GM12872 (cell line): ENCODE data around the gene TAC4.

Source experiments
- TF ChIP-seq, protein P1 (sequence below): IDR thresholded peaks from 3 replicates; pipeline ENCODE4 v1.5.1; 2011; ENCODE audit warnings: low read depth, mild to moderate bottlenecking, low read length, moderate library complexity; ENCODE audit not compliant: insufficient read depth

Gene TAC4

DNA sequence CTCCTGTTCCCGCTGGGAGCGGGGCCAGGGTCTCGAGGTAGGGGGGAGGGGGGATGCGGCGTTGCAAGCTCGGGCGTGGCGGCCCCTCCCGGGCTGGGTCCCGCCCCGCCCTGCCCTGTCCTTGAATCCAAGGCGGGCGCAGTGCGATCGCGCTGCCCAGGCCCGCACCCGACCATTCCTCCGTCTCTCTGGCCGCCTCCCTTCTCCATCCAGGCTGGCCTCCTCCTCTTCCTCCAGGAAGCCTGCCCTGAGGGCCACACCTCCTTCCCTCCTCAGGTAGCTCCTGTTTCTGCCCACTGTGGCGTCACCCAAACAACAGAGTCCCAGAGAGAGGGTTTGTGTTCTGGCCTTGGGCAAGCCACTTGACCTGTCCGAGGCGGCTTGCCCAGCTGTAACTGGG is 43.0 kb upstream of the TAC4 start:
- TF ChIP-seq, protein P1, sequence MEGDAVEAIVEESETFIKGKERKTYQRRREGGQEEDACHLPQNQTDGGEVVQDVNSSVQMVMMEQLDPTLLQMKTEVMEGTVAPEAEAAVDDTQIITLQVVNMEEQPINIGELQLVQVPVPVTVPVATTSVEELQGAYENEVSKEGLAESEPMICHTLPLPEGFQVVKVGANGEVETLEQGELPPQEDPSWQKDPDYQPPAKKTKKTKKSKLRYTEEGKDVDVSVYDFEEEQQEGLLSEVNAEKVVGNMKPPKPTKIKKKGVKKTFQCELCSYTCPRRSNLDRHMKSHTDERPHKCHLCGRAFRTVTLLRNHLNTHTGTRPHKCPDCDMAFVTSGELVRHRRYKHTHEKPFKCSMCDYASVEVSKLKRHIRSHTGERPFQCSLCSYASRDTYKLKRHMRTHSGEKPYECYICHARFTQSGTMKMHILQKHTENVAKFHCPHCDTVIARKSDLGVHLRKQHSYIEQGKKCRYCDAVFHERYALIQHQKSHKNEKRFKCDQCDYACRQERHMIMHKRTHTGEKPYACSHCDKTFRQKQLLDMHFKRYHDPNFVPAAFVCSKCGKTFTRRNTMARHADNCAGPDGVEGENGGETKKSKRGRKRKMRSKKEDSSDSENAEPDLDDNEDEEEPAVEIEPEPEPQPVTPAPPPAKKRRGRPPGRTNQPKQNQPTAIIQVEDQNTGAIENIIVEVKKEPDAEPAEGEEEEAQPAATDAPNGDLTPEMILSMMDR = no peak

DNA sequence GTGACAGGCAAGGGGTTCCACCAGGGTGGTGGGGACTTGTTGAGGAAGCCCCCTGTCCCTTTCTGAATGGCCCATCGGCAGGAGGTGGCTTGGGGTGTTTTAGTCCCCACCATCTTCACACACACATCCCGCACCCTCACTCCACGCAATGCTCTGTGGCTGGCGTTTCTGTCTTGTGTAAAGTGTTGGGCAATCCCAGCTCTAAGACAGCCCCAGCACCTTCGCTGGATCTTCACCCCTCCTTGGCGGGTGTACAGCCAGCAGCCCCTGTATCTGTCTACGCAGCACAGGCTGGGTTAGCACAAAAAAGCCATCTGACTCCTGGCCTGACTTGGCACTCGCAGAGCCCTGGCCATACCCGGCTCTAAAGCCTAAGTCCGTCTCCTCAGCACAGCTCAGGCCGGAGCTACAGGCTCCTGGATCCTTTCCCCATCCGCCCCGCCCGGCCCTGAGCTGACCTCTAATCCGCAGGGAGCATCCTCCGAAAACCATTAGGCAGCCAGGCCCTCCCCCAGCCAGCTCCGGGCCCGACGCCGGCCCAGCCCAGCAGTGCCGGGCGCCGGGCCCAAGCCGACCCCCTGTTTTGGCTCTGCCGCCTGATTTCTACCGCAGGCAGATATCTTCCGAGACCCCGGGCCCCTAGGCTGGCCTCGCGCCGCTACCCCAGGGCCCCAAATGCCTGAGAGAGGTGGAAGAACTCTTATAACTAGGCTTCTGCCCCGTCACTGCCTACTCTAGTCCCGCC is 42.4 kb upstream of the TAC4 start:
- TF ChIP-seq, protein P1 = no peak

DNA sequence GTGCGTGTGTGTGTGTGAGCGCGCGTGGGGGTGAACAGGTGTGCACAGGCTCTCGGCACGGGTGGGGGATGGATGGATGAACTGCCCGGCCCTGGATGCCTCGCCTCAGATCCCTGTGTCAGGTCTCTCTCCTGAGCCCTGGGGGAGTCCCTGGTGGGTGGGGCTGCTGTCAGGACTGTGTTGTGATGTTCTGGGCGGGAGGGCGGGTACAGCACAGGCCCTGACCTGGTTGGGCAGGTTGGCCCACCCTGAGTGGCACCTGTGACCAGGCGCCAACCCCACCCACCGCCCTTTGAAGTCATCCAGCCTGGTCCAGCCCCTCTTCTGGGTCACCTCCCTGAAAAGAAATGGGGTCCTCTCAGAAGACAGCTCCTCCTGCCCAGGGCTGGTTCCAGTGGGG is 41.6 kb upstream of the TAC4 start:
- TF ChIP-seq, protein P1 = no peak

DNA sequence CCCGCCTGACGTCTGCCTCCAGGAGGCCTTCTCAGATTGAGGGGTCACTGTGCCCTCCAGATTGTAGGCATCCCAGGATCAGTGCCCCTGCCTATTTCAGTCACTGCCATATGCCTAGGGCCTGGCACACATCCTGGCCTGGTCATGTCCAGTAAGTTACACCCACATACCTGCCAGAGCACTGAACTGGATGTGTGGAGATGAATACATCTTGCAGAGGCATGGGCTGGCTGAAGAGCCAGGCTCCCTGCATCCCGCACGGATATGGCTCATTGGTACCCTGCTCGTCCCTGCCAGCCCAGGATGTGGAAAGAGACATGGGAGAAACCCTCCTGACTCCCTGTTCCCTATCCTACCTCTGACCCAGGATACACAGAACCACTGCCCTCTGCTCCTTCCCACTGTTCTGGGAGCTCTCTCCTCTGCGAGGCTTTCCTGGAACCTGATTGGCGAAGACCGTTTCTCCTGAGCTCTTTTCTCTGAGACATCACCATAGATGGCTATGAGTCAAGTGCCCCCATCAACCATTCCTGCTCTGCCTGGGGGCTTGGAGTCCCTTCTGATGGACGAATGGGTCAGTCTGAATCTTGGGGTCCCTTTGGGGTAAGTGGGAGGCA is 40.0 kb upstream of the TAC4 start:
- TF ChIP-seq, protein P1 = no peak

DNA sequence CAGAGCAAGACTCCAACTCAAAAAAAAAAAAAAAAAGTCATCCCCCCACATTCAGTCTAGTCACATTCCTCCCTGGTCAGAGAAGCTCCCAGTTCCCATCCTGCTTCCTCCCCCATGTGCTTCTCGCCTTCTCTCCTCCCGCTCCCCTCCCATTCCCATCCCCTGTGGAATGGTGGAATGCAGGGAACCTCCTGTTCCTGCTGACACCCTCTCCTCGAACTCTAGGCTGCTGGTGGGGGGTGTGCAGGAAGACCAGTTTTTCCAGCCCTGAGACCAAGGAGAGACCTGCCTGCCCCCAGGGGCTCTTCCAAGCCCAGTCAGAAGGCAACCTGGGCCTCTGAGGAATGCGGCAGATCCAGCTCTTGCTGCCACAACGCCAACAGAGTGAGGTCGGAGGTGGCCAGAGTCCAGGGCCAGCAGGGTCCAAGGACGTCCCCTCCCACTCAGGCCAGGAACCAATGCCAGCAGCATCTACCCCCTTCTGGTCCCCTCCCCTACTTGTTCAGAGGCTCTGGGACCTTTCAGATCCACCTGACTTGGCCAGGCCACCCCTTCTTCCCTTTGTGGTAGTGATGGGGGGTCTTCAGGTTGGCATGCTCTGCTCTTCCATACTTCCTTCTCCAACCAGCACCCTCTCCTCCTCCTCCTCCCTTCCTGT is 39.3 kb upstream of the TAC4 start:
- TF ChIP-seq, protein P1 = no peak

DNA sequence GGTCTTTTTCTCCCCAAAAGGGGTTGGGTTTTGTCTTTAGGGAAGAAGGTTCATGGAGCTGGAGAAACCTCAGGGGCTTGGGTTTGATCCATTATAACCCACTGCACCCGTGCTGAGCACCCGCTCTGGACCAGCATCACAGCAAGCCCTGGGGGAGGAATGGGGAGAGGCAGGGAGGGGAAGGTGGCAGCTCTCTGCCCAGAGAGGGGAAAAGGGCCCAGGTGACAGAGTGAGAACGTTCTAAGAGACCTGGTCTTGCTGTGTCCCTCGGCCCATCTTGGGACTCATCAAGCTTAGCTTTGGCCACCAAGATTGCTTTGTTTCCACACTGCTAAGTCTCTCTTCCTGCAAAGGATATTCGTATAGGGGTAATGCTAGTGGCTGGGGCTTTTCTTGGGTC is 38.2 kb upstream of the TAC4 start:
- TF ChIP-seq, protein P1 = no peak

DNA sequence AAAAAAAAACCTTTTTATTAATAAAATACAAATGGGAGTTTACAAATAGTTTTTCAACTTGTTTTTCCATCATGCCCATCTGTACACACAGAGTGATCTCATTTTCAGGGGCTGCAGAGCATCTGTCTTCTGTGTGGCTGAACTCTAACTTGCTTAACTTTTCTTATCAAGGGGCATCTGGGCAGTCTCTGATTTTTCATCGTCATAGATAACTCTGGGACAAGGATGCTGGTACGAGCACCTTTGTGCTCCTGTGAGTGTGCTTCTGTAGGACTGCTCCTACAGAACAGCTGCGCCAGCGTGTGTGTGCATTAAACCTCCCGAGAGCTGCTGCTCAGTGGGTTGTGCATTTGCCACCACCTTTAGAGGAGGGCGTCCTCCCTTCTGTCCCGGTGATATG is 34.6 kb upstream of the TAC4 start:
- TF ChIP-seq, protein P1 = no peak
